Measurements from ENCODE around the gene SLC22A1.
"Not testable (repeated sequence)": the region's sequence is repeated elsewhere in the genome, so short reads cannot be mapped to it uniquely, and the experiment has no call there.

The SLC22A1 gene

GRCh38 chr6:160137989-160138835, 16.6 kb downstream of the SLC22A1 start:
- peak; percentile 55 for DNase-seq (ENCODE audit: low spot score)

GRCh38 chr6:160138839-160139419, 17.3 kb downstream of the SLC22A1 start:
- no peak for DNase-seq (ENCODE audit: low spot score)

- DNase-seq (ENCODE audit: low spot score): no peak
These were observed 17.8 kb downstream of the SLC22A1 start for GRCh38 chr6:160139420-160139851.

GRCh38 chr6:160140493-160140892, 18.9 kb downstream of the SLC22A1 start:
- not testable (repeated sequence) for DNase-seq (ENCODE audit: low spot score)

GRCh38 chr6:160141001-160141726, 19.5 kb downstream of the SLC22A1 start:
- peak; percentile 36 for DNase-seq (ENCODE audit: low spot score)

- DNase-seq (ENCODE audit: low spot score): no peak
These were observed 20.6 kb downstream of the SLC22A1 start for GRCh38 chr6:160142115-160142715.

GRCh38 chr6:160146454-160147145, 25.0 kb downstream of the SLC22A1 start:
- no peak for DNase-seq (ENCODE audit: low spot score)

- DNase-seq (ENCODE audit: low spot score): no peak
These were observed 25.5 kb downstream of the SLC22A1 start for GRCh38 chr6:160147146-160147536.

- no peak for DNase-seq (ENCODE audit: low spot score)
These were observed 32.9 kb downstream of the SLC22A1 start for GRCh38 chr6:160154471-160154870.

- DNase-seq (ENCODE audit: low spot score): no peak
These were observed 35.2 kb downstream of the SLC22A1 start for GRCh38 chr6:160156842-160157241.

GRCh38 chr6:160160450-160160849, 38.8 kb downstream of the SLC22A1 start:
- no peak for DNase-seq (ENCODE audit: low spot score)

- DNase-seq (ENCODE audit: low spot score): no peak
These were observed 39.5 kb downstream of the SLC22A1 start for GRCh38 chr6:160160929-160161646.

- DNase-seq (ENCODE audit: low spot score): no peak
These were observed 40.0 kb downstream of the SLC22A1 start for GRCh38 chr6:160161647-160161986.

- DNase-seq (ENCODE audit: low spot score): no peak
These were observed 40.5 kb downstream of the SLC22A1 start for GRCh38 chr6:160162030-160162566.

- no peak for DNase-seq (ENCODE audit: low spot score)
These were observed 41.8 kb downstream of the SLC22A1 start for GRCh38 chr6:160163425-160163824.

- no peak for DNase-seq (ENCODE audit: low spot score)
These were observed 42.3 kb downstream of the SLC22A1 start for GRCh38 chr6:160163912-160164311.

- not testable (repeated sequence) for DNase-seq (ENCODE audit: low spot score)
These were observed 44.3 kb downstream of the SLC22A1 start for GRCh38 chr6:160165928-160166327.

- no peak for DNase-seq (ENCODE audit: low spot score)
These were observed 46.2 kb downstream of the SLC22A1 start for GRCh38 chr6:160167604-160168399.

- no peak for DNase-seq (ENCODE audit: low spot score)
These were observed 48.5 kb downstream of the SLC22A1 start for GRCh38 chr6:160170018-160170680.

GRCh38 chr6:160172704-160173103, 51.1 kb downstream of the SLC22A1 start:
- no peak for DNase-seq (ENCODE audit: low spot score)

Measured in Ammon's horn (tissue), 1 donor.